ENCODE measurements around the gene AVPI1. TPM values are rescaled to one million over a fixed set of nuclear protein-coding genes. Genes with fewer than 3 reads are reported as not detected.

AVPI1 gene
- total RNA-seq, 1 experiment from 2014 or later, result 2.6 TPM

DNA sequence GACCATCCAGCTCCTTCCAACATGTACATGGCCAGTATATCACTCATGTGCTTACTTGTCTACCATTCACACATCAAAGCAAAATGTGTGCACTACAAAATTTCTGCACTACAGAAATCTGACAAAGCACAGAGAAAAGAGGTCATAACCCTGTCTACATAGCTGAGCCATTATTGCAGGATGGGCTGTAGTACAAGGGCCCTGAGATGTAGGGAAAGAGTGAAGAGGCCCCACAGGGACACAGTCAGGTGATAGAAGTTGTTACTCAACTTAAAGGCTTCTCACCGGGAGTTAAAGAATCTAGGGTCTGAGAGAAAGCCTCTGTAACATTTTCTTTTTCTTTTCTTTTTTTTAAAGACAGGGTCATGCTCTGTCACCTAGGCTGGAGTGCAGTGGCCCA, 17.5 kb downstream of the AVPI1 start:
- H3K4me1 ChIP-seq (ENCODE audit: insufficient read depth, low read length, poor library complexity, severe bottlenecking), result no peaks in the 10 kb centered on the region
- H3K9me3 ChIP-seq (ENCODE audit: low read depth, low read length, poor library complexity, severe bottlenecking), result no peaks in the 10 kb centered on the region
- no TSS peak for BruUV-seq (replicated peaks)
- TF ChIP-seq, protein P1, sequence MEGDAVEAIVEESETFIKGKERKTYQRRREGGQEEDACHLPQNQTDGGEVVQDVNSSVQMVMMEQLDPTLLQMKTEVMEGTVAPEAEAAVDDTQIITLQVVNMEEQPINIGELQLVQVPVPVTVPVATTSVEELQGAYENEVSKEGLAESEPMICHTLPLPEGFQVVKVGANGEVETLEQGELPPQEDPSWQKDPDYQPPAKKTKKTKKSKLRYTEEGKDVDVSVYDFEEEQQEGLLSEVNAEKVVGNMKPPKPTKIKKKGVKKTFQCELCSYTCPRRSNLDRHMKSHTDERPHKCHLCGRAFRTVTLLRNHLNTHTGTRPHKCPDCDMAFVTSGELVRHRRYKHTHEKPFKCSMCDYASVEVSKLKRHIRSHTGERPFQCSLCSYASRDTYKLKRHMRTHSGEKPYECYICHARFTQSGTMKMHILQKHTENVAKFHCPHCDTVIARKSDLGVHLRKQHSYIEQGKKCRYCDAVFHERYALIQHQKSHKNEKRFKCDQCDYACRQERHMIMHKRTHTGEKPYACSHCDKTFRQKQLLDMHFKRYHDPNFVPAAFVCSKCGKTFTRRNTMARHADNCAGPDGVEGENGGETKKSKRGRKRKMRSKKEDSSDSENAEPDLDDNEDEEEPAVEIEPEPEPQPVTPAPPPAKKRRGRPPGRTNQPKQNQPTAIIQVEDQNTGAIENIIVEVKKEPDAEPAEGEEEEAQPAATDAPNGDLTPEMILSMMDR (conservative IDR thresholded peaks at IDR 0.05; ENCODE audit: low read depth, low read length), result no peak
- TF ChIP-seq EZH2 (IDR thresholded peaks at IDR 0.05; ENCODE audit: borderline replicate concordance, low read depth, low read length, poor library complexity, severe bottlenecking), result no peak
- H3K27ac ChIP-seq (ENCODE audit: low read depth, low read length, poor library complexity, severe bottlenecking), result no peak overlapping the region
- POLR2A ChIA-PET (ENCODE audit: low non-redundant PET), result no interaction called here
- H3K27me3 ChIP-seq (replicated peaks; ENCODE audit: insufficient read depth, low read depth, low read length, poor library complexity), result no peaks in the 10 kb centered on the region
- CTCF ChIA-PET, result no interaction called here
- peaks cover 30% of the 10 kb centered on the region for H3K36me3 ChIP-seq (ENCODE audit: insufficient read depth, low read length, poor library complexity, severe bottlenecking)
- intact Hi-C loops (cut with micrococcal nuclease; ENCODE audit: unreplicated experiment), result no loop called here
- DNase-seq (ENCODE audit: low spot score), result no peak
- no peak overlapping the region for H3K4me3 ChIP-seq (ENCODE audit: low read depth, low read length, poor library complexity, severe bottlenecking)

DNA sequence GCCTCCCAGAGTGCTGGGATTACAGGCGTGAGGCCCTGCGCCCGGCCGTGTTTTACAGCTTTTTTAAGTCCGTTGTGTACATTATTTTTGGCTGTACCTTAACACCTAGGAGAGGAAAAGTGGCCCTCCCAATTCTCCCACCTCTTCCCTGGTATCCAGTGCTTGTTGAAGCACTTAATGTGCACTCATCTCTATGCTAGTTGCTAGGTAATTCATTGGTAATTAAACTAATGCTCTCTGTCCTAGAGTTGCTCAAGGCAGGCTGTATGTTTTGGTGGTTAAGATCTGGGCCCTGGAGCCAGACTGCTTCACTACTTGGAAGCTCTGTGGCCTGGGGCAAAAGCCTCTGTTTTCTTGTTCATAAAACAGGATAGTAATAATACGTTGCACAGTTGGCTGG, 19.6 kb downstream of the AVPI1 start:
- Histone ChIP-seq H3K4me1 (ENCODE audit: insufficient read depth, low read length, poor library complexity, severe bottlenecking) (no peaks in the 10 kb centered on the region), H3K36me3 (ENCODE audit: insufficient read depth, low read length, poor library complexity, severe bottlenecking) (peaks cover 34% of the 10 kb centered on the region), H3K9me3 (ENCODE audit: low read depth, low read length, poor library complexity, severe bottlenecking) (no peaks in the 10 kb centered on the region), H3K27me3 (replicated peaks; ENCODE audit: insufficient read depth, low read depth, low read length, poor library complexity) (no peaks in the 10 kb centered on the region), H3K27ac (ENCODE audit: low read depth, low read length, poor library complexity, severe bottlenecking) (no peak overlapping the region), H3K4me3 (ENCODE audit: low read depth, low read length, poor library complexity, severe bottlenecking) (no peak overlapping the region)
- TF ChIP-seq EZH2 (IDR thresholded peaks at IDR 0.05; ENCODE audit: borderline replicate concordance, low read depth, low read length, poor library complexity, severe bottlenecking), result no peak
- TF ChIP-seq, protein P1 (conservative IDR thresholded peaks at IDR 0.05; ENCODE audit: low read depth, low read length), result no peak
- BruUV-seq (replicated peaks), result no TSS peak
- CTCF ChIA-PET, result no interaction called here
- intact Hi-C loops (cut with micrococcal nuclease; ENCODE audit: unreplicated experiment), result no loop called here
- POLR2A ChIA-PET (ENCODE audit: low non-redundant PET), result no interaction called here
- DNase-seq (ENCODE audit: low spot score), result no peak

DNA sequence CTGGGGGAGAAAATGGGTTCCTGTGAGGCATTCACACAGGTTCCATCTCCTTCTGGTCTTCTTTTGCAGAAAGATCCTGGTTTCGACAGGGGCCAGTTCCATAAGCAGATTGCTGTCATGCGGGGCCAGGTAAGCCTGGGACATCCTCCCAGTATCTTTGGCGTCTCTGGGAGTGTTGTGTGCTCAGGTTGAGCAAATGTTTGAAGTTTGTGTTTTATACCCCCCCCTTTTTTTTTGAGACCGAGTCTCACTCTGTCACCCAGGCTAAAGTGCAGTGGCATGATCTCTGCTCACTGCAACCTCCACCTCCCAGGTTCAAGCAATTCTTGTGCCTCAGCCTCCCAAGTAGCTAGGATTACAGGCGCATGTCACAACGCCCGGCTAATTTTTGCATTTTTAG, 20.0 kb downstream of the AVPI1 start:
- no peak for DNase-seq (ENCODE audit: low spot score)
- ChIA-PET CTCF (no interaction called here), POLR2A (ENCODE audit: low non-redundant PET) (no interaction called here)
- no peaks in the 10 kb centered on the region for H3K27me3 ChIP-seq (replicated peaks; ENCODE audit: insufficient read depth, low read depth, low read length, poor library complexity)
- H3K27ac ChIP-seq (ENCODE audit: low read depth, low read length, poor library complexity, severe bottlenecking), result no peak overlapping the region
- H3K4me3 ChIP-seq (ENCODE audit: low read depth, low read length, poor library complexity, severe bottlenecking), result no peak overlapping the region
- BruUV-seq (replicated peaks), result no TSS peak
- H3K9me3 ChIP-seq (ENCODE audit: low read depth, low read length, poor library complexity, severe bottlenecking), result no peaks in the 10 kb centered on the region
- no peak for TF ChIP-seq EZH2 (IDR thresholded peaks at IDR 0.05; ENCODE audit: borderline replicate concordance, low read depth, low read length, poor library complexity, severe bottlenecking)
- TF ChIP-seq, protein P1 (conservative IDR thresholded peaks at IDR 0.05; ENCODE audit: low read depth, low read length), result no peak
- intact Hi-C loops (cut with micrococcal nuclease; ENCODE audit: unreplicated experiment), result no loop called here
- H3K36me3 ChIP-seq (ENCODE audit: insufficient read depth, low read length, poor library complexity, severe bottlenecking), result peaks cover 32% of the 10 kb centered on the region
- no peaks in the 10 kb centered on the region for H3K4me1 ChIP-seq (ENCODE audit: insufficient read depth, low read length, poor library complexity, severe bottlenecking)
